ENCODE data around the gene BRINP2. TPM values are rescaled to one million over a fixed set of nuclear protein-coding genes. Genes with fewer than 3 reads are reported as not detected.
A peak's percentile ranks its signal among the peaks of the same experiment; 100 is the strongest.

Gene BRINP2
- total and polyA plus RNA-seq, 12 donors = 0.15 to 0.66 (median 0.24) TPM; not detected in 2

DNA sequence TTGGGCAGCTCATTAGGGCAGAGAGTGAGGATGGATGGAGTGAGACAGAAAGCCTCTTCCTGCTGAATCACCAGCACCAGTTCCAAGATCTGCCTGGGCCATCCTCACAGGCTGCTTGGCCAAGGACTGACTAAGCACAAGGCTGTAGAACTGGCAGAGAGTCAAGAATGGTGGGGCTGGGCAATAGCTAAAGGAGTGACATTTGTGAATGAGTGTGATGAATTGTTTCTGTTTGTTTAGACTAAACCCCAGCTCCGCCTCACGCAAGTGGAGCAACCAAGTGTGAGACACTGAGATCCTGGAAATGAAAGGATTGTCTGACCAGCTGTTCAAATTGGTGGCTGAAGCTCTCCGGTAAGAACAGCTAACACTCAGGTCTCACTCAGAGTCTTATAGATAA is 38.6 kb downstream of the BRINP2 start:
- peak; percentile 77 to 97 (median 87) for ATAC-seq
- intact Hi-C loops (cut with DNase I) = no loop called here
- DNase-seq = peak; percentile 41 to 59
- no peaks in the 10 kb centered on the region for H3K36me3 ChIP-seq
- no peaks in the 10 kb centered on the region for H3K9me3 ChIP-seq
- TF ChIP-seq, protein P1, sequence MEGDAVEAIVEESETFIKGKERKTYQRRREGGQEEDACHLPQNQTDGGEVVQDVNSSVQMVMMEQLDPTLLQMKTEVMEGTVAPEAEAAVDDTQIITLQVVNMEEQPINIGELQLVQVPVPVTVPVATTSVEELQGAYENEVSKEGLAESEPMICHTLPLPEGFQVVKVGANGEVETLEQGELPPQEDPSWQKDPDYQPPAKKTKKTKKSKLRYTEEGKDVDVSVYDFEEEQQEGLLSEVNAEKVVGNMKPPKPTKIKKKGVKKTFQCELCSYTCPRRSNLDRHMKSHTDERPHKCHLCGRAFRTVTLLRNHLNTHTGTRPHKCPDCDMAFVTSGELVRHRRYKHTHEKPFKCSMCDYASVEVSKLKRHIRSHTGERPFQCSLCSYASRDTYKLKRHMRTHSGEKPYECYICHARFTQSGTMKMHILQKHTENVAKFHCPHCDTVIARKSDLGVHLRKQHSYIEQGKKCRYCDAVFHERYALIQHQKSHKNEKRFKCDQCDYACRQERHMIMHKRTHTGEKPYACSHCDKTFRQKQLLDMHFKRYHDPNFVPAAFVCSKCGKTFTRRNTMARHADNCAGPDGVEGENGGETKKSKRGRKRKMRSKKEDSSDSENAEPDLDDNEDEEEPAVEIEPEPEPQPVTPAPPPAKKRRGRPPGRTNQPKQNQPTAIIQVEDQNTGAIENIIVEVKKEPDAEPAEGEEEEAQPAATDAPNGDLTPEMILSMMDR (IDR thresholded peaks at IDR 0.05) = no peak
- H3K27me3 ChIP-seq = no peaks in the 10 kb centered on the region
- H3K4me1 ChIP-seq = peaks cover 3 to 37% (median 22%) of the 10 kb centered on the region in 9 donors
- no peak overlapping the region for H3K4me3 ChIP-seq
- peak overlapping the region in 2 of 10 donors; percentile 6 to 41 for H3K27ac ChIP-seq
- 23 to 29% methylated on average over 3 of the region's 3 CpGs for WGBS, 2 donors

DNA sequence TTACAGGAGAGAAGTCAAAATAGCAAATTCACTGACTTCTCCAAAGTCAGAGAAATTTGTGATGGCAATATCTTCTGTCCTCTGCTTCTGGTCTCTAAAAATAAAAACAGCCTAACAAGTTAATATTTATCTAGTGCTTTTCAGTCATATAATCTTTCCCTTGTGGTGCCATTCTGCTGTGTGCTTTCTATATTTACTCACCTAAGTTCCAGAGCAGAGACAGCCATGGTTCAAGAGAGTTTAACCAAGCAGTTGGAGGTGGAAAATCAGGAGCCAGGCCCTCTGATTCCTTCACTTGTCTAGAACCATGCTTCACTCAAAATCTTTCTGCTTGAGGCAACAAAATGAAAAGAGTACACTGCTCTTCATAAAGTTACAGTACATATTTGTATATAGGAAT is 39.3 kb downstream of the BRINP2 start:
- ATAC-seq (peak in 1 of 8 donors; percentile 39), DNase-seq (no peak)
- H3K4me3 ChIP-seq = no peak overlapping the region
- H3K27me3 ChIP-seq = no peaks in the 10 kb centered on the region
- intact Hi-C loops (cut with DNase I) = no loop called here
- H3K27ac ChIP-seq = peak overlapping the region in 3 of 10 donors; percentile 41 to 48 (median 47)
- TF ChIP-seq, protein P1 (IDR thresholded peaks at IDR 0.05) = no peak
- peaks cover 3 to 37% (median 22%) of the 10 kb centered on the region in 9 donors for H3K4me1 ChIP-seq
- no peaks in the 10 kb centered on the region for H3K9me3 ChIP-seq
- H3K36me3 ChIP-seq = no peaks in the 10 kb centered on the region

DNA sequence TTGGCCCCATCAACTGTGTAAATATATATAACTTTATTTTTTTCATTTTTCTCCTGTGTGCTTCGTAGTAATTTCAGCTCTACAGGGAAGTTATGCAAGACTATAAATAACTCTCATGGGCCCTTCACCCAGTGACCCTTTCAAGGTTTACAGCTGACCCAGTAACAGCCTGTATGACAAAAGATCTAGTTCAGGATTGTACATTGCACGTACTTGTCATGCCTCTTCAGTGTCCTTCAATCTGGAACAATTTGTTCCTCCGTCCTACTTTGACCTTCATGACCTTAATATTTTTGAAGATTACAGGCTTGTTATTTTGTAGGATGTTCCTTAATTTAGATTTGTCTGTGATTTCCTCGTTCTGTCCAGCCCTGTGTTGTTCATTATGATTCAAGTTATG is 40.5 kb downstream of the BRINP2 start:
- intact Hi-C loops (cut with DNase I) = no loop called here
- Histone ChIP-seq H3K4me3 (no peak overlapping the region), H3K4me1 (peaks cover 3 to 37% (median 22%) of the 10 kb centered on the region in 9 donors), H3K36me3 (no peaks in the 10 kb centered on the region), H3K9me3 (peaks cover 0 to 9% (median 5%) of the 10 kb centered on the region in 11 donors), H3K27me3 (no peaks in the 10 kb centered on the region), H3K27ac (peak overlapping the region in 5 of 10 donors; percentile 1 to 69 (median 12))
- DNase-seq = no peak
- WGBS, 2 donors = 24% methylated on average over 4 of the region's 4 CpGs
- ATAC-seq = peak in 4 of 8 donors; percentile 8 to 72 (median 50)
- TF ChIP-seq, protein P1 (IDR thresholded peaks at IDR 0.05) = no peak

DNA sequence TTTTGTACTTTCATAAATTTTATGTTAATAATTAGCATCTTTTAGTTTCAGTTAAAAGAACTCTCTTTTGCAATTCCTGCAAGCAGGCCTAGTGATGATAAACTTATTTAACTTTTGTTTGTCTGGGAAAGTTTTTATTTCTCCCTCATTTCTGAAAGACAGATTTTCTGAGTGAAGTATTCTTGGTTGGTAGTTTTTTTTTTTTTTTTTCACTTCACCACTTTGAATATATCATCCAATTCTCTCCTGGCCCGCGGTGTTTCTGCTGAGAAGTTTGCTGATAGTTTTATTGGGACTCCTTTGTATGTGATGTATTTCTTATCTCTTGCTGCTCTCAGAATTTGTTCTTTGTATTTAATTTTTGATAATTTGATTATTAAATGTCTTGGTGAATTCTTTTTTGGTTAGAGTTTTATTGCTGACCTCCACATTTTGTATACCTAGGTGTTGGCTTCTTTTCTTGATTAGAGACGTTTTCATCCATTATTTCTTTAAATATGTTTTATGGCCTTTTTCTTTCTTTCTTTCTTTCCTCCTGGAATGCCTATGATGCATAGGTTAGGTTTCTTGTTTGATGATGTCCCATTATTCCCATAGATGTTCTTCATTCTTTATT is 45.9 kb downstream of the BRINP2 start:
- TF ChIP-seq, protein P1 (IDR thresholded peaks at IDR 0.05) = no peak

More for the DNA sequence above, 45.9 kb downstream of the BRINP2 start:
- DNase-seq (no peak), ATAC-seq (no peak)
- Histone ChIP-seq H3K9me3 (peaks cover 0 to 31% (median 15%) of the 10 kb centered on the region in 11 donors), H3K4me3 (no peak overlapping the region), H3K27me3 (no peaks in the 10 kb centered on the region), H3K36me3 (no peaks in the 10 kb centered on the region), H3K27ac (no peak overlapping the region), H3K4me1 (peaks cover 0 to 6% (median 0%) of the 10 kb centered on the region in 9 donors)
- intact Hi-C loops (cut with DNase I) = no loop called here
- 66 to 67% methylated on average over 3 of the region's 3 CpGs for WGBS, 2 donors
